ENCODE measurements around the gene CD151. TPM values are rescaled to one million over a fixed set of nuclear protein-coding genes. Genes with fewer than 3 reads are reported as not detected.

CD151 gene
- total RNA-seq, 1 donor from 2014 or later: 558 TPM

DNA sequence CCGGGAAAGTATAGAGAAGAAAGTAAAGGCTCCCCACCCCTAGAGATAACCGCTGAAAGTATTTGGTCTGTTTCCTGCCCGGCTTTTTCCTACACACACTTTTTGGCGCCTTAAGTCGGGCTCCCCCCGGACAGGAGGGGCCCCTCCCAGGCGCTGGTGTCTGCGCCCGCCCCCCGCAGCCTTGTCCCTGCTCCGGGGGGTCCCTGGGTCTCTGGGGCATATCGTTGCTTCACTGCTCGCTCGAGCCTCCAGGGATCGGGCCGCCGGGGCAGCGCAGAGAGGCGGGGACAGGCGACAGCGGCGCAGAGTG, 6.0 kb upstream of the CD151 start:
- Mint-ChIP-seq H3K27me3 (ENCODE audit: low read depth) (no peaks in the 10 kb centered on the region), H3K27ac (ENCODE audit: unreplicated experiment) (no peak overlapping the region), H3K4me3 (ENCODE audit: unreplicated experiment) (peak overlapping the region; percentile 36), H3K9me3 (ENCODE audit: low read depth) (no peaks in the 10 kb centered on the region), H3K4me1 (ENCODE audit: low read depth) (peaks cover 44% of the 10 kb centered on the region), H3K36me3 (ENCODE audit: low read depth) (peaks cover 6% of the 10 kb centered on the region)
- DNase-seq (ENCODE audit: low spot score): no peak
- TF ChIP-seq, protein P1, sequence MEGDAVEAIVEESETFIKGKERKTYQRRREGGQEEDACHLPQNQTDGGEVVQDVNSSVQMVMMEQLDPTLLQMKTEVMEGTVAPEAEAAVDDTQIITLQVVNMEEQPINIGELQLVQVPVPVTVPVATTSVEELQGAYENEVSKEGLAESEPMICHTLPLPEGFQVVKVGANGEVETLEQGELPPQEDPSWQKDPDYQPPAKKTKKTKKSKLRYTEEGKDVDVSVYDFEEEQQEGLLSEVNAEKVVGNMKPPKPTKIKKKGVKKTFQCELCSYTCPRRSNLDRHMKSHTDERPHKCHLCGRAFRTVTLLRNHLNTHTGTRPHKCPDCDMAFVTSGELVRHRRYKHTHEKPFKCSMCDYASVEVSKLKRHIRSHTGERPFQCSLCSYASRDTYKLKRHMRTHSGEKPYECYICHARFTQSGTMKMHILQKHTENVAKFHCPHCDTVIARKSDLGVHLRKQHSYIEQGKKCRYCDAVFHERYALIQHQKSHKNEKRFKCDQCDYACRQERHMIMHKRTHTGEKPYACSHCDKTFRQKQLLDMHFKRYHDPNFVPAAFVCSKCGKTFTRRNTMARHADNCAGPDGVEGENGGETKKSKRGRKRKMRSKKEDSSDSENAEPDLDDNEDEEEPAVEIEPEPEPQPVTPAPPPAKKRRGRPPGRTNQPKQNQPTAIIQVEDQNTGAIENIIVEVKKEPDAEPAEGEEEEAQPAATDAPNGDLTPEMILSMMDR (IDR thresholded peaks at IDR 0.05): no peak

DNA sequence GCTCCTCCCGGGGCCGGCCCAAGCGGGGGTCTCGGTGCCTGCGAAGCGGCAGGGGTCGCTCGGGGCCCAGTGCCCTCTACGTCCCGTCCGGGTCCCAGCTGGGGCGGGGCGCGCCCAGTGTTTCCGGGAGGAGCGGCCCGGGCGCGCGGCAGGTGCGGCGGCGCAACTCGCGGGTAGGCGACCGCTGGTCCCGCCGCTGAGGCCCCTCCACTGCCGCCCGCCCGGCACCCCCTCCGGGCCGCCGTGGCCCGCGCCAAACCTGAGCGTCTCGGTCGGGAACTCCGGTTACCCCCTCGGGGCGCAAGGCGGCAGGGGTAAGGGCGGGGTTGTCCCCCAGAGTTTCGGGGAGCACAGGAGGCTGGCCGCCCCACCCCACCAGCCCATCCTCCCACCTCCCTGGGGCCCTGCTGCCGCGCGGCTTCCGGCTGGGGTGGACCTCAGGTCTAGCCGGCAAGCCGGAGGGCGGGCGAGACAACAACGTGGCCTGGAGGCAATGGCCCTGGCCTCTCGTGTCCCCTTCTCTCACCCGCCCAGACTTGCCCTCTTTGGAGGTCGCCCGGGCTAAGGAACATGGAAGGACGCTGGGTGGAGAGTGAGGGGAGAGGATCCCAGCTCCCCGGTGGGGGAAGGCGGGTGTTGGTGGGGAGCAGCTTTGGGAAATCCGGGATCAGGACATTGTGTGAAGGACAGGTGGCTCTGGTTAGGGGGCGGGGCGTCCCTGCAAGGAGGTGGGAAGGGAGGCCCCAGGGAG, 5.4 kb upstream of the CD151 start:
- H3K36me3 Mint-ChIP-seq (ENCODE audit: low read depth): peaks cover 6% of the 10 kb centered on the region
- peaks cover 45% of the 10 kb centered on the region for H3K4me1 Mint-ChIP-seq (ENCODE audit: low read depth)
- no peak overlapping the region for H3K27ac Mint-ChIP-seq (ENCODE audit: unreplicated experiment)
- DNase-seq (ENCODE audit: low spot score): no peak
- no peaks in the 10 kb centered on the region for H3K27me3 Mint-ChIP-seq (ENCODE audit: low read depth)
- no peaks in the 10 kb centered on the region for H3K9me3 Mint-ChIP-seq (ENCODE audit: low read depth)
- TF ChIP-seq, protein P1 (IDR thresholded peaks at IDR 0.05): no peak
- peak overlapping the region; percentile 31 for H3K4me3 Mint-ChIP-seq (ENCODE audit: unreplicated experiment)

DNA sequence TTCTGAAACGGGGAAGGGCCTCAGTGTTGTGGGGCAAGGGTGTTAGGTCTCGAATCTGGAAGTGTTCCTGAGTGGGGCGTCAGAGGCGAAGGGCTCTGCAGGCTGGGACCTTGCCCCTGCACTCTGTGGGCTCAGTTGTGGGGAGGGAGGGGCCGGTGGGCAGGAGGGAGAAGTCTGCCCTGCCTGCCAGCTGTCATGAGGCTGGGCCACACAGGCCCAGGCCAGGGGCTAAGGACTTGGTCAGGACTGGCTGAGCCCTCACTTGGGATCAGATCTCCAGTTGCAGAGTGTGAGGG, 4.9 kb upstream of the CD151 start, which contains the start of gene CRACR2B:
Gene CRACR2B, plus strand, starts transcription at position 23 of the 296 bp plus-strand sequence. CDS start 689 bp downstream, outside the sequence.
- DNase-seq (ENCODE audit: low spot score): no peak
- TF ChIP-seq, protein P1 (IDR thresholded peaks at IDR 0.05): no peak
- no peak within 1 kb of the TSS for H3K27ac Mint-ChIP-seq (ENCODE audit: unreplicated experiment)
- no peaks in the 10 kb centered on the region for H3K9me3 Mint-ChIP-seq (ENCODE audit: low read depth)
- H3K27me3 Mint-ChIP-seq (ENCODE audit: low read depth): no peaks in the 10 kb centered on the region
- H3K4me1 Mint-ChIP-seq (ENCODE audit: low read depth): peaks cover 46% of the 10 kb centered on the region
- peaks cover 6% of the 10 kb centered on the region for H3K36me3 Mint-ChIP-seq (ENCODE audit: low read depth)
- H3K4me3 Mint-ChIP-seq (ENCODE audit: unreplicated experiment): peak within 1 kb of the TSS; percentile 31

DNA sequence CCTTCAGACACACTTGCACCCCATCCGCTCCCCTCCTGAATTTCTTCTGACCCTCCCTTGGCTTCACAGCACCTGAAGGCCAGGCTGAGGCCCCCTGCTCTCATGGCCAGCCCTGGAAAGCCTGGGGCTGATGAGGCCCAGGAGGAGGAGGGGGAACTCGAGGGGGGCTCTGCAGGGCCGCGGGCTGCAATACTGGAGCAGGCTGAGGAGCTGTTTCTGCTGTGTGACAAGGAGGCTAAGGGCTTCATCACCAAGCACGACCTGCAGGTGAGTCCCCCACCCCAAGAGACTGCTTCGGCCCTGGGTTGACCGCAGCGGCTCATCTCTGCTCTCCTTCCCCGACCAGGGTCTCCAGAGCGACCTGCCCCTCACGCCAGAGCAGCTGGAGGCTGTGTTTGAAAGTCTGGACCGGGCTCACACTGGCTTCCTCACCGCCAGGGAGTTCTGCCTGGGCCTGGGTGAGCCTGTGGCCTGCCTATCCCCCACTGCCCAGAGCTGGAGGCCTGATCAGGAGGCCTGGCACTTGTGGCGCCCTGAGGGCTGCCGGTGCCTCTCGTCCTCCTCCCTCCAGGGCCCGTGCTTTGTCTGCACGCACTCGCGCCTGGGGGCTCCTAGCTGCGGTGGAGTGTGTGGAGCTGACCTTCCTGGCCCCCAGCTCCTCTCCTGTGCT, 4.1 kb upstream of the CD151 start:
- DNase-seq (ENCODE audit: low spot score): no peak
- Mint-ChIP-seq H3K9me3 (ENCODE audit: low read depth) (no peaks in the 10 kb centered on the region), H3K27ac (ENCODE audit: unreplicated experiment) (no peak overlapping the region)

DNA sequence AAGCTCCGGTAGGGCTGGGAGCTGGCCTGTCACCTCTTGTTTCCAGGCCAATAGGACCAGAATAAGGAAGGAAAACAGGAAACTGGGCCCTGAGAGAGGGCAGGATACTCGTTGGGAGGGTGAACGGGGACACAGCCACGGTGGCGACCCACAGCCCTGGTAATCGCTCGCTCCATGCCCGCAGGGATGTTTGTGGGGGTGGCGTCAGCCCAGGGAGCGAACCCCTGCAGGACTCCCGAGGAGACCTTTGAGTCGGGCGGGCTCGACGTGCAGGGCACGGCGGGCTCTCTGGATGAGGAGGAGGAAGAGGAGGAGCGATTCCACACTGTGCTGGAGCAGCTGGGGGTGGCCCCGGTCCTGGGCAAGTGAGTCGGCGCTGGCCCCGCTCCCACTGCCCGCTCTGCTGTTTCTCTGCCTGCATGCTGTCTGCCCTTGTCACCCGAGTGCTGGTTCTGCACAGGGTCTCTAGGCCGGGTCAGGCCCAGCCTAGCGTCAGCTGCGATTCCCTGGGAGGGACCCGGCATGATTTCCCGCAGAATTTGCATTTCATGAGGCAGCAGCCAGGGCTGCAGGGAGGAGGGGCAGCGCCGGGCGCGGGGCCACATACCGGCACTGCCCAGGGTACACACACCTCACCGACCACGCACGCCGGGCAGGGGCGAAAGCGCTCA, 3.4 kb upstream of the CD151 start:
- Mint-ChIP-seq H3K27ac (ENCODE audit: unreplicated experiment) (no peak overlapping the region), H3K36me3 (ENCODE audit: low read depth) (peaks cover 4% of the 10 kb centered on the region), H3K4me1 (ENCODE audit: low read depth) (peaks cover 52% of the 10 kb centered on the region), H3K9me3 (ENCODE audit: low read depth) (no peaks in the 10 kb centered on the region), H3K4me3 (ENCODE audit: unreplicated experiment) (peak overlapping the region; percentile 25), H3K27me3 (ENCODE audit: low read depth) (no peaks in the 10 kb centered on the region)
- TF ChIP-seq, protein P1 (IDR thresholded peaks at IDR 0.05): no peak
- DNase-seq (ENCODE audit: low spot score): no peak

More for the DNA sequence above, 4.1 kb upstream of the CD151 start:
- Mint-ChIP-seq H3K36me3 (ENCODE audit: low read depth) (peaks cover 6% of the 10 kb centered on the region), H3K4me3 (ENCODE audit: unreplicated experiment) (peak overlapping the region; percentile 22), H3K27me3 (ENCODE audit: low read depth) (no peaks in the 10 kb centered on the region), H3K4me1 (ENCODE audit: low read depth) (peaks cover 46% of the 10 kb centered on the region)
- TF ChIP-seq, protein P1 (IDR thresholded peaks at IDR 0.05): no peak
